H1 (cell line): ENCODE data around the gene HDDC3. TPM values are rescaled to one million over a fixed set of nuclear protein-coding genes. Genes with fewer than 3 reads are reported as not detected.
A peak's percentile ranks its signal among the peaks of the same experiment; 100 is the strongest.

Source experiments
- CTCF ChIA-PET: fragments of 300-600 bp; sonication (Branson Sonifier 250); formaldehyde crosslinking; loops from one replicate; lab custom pipeline; 2021; ENCODE audit not compliant: partially characterized antibody; lab: Charles Lee
- POLR2A ChIA-PET: fragments of 300-600 bp; sonication (Branson Sonifier 250); formaldehyde crosslinking; loops from one replicate; lab custom pipeline; 2021; ENCODE audit warnings: inconsistent platforms; ENCODE audit not compliant: partially characterized antibody; lab: Charles Lee
- DNase-seq, 2 experiments: peaks; one replicate each; pipeline versions ENCODE4 v3.0.0 to v3.0.0-alpha.2; 2010 to 2022; ENCODE audit warnings: low spot score in 2 of 2, low read depth in 1 of 2, mixed read lengths in 1 of 2
- FAIRE-seq: peaks from 2 replicates; lab custom pipeline; 2011; peaks lifted over from hg19 to GRCh38; lab: Jason Lieb, UNC
- H2AFZ ChIP-seq: 2 replicates; pipeline ENCODE4 v1.8.1; 2012; ENCODE audit warnings: low read length, inconsistent platforms
- H2AK5ac ChIP-seq: 2 replicates; pipeline ENCODE4 v1.6.1; 2013; ENCODE audit warnings: low read depth, low read length
- H2BK120ac ChIP-seq: replicated peaks from 2 replicates; pipeline ENCODE3; 2013; ENCODE audit warnings: low read depth, low read length, inconsistent platforms
- H2BK12ac ChIP-seq: 2 replicates; pipeline ENCODE4 v1.6.1; 2013; ENCODE audit warnings: low read depth, low read length
- H2BK15ac ChIP-seq: 2 replicates; pipeline ENCODE4 v1.6.1; 2013; ENCODE audit warnings: low read length
- H2BK20ac ChIP-seq: 2 replicates; pipeline ENCODE4 v1.6.1; 2013; ENCODE audit warnings: low read length
- H2BK5ac ChIP-seq: 2 replicates; pipeline ENCODE4 v1.6.1; 2013; ENCODE audit warnings: low read depth, low read length
- H3K14ac ChIP-seq: 2 replicates; pipeline ENCODE4 v1.6.1; 2013; ENCODE audit warnings: inconsistent platforms; ENCODE audit not compliant: insufficient read length
- H3K18ac ChIP-seq: 2 replicates; pipeline ENCODE4 v1.6.1; 2013; ENCODE audit warnings: low read length; ENCODE audit errors: extremely low read depth
- H3K23ac ChIP-seq: 2 replicates; pipeline ENCODE4 v1.6.1; 2013; ENCODE audit warnings: inconsistent platforms; ENCODE audit not compliant: insufficient read length
- H3K23me2 ChIP-seq: 2 replicates; pipeline ENCODE4 v1.6.1; 2013; ENCODE audit warnings: low read depth, low read length
- H3K27ac ChIP-seq: 2 replicates; pipeline ENCODE4 v1.6.1; 2011; ENCODE audit warnings: low read depth, low read length, inconsistent platforms
- H3K27me3 ChIP-seq, 4 experiments: replicated peaks in 1 of 4; 1 replicate in 1 of 4; 2 replicates in 3 of 4; pipeline versions ENCODE4 v1.6.1 to v1.8.1; 2011 to 2013; ENCODE audit warnings: low read length in 3 of 4, mild to moderate bottlenecking in 3 of 4, inconsistent platforms in 2 of 4, mixed read lengths in 2 of 4, moderate library complexity in 1 of 4; ENCODE audit not compliant: control insufficient read depth in 3 of 4, insufficient read depth in 3 of 4; ENCODE audit errors: extremely low read depth in 1 of 4
- H3K36me3 ChIP-seq, 4 experiments: 2 replicates each; pipeline versions ENCODE4 v1.6.1 to v1.8.1; 2011 to 2013; ENCODE audit warnings: mild to moderate bottlenecking in 4 of 4, low read length in 3 of 4, moderate library complexity in 2 of 4, control low read depth in 1 of 4, inconsistent platforms in 1 of 4; ENCODE audit not compliant: insufficient read depth in 4 of 4, control insufficient read depth in 2 of 4
- H3K4ac ChIP-seq: replicated peaks from 2 replicates; pipeline ENCODE3; 2013; ENCODE audit warnings: low read length, low read depth, mixed read lengths, inconsistent platforms; ENCODE audit not compliant: insufficient read length
- H3K4me1 ChIP-seq, 4 experiments: replicated peaks in 1 of 4; 1 replicate in 1 of 4; 2 replicates in 3 of 4; pipeline versions ENCODE4 v1.6.1 to v1.8.1; 2011 to 2013; ENCODE audit warnings: low read length in 3 of 4, inconsistent platforms in 2 of 4, mixed read lengths in 1 of 4; ENCODE audit not compliant: insufficient read depth in 4 of 4, control insufficient read depth in 3 of 4
- H3K4me2 ChIP-seq, 2 experiments: 2 replicates each; pipeline versions ENCODE4 v1.6.1 to v1.8.1; 2011 to 2013; ENCODE audit warnings: low read depth in 2 of 2, low read length in 2 of 2, control low read depth in 1 of 2, inconsistent platforms in 1 of 2, mild to moderate bottlenecking in 1 of 2; ENCODE audit not compliant: insufficient read depth in 1 of 2
- H3K4me3 ChIP-seq, 4 experiments: fragments of 200-600, 300-600 bp in 1 of 4; sonication (generic), shearing (Covaris generic), sonication (Bioruptor Twin) in 1 of 4; 2 replicates each; pipeline versions ENCODE4 v1.5.1 to v1.8.1; 2011 to 2016; ENCODE audit warnings: low read length in 4 of 4, low read depth in 3 of 4, control low read depth in 2 of 4, inconsistent platforms in 2 of 4, mild to moderate bottlenecking in 2 of 4, mixed read lengths in 1 of 4, moderate library complexity in 1 of 4; ENCODE audit not compliant: insufficient read depth in 2 of 4; ENCODE audit errors: extremely low read depth in 1 of 4
- H3K56ac ChIP-seq: replicated peaks from 2 replicates; pipeline ENCODE3; 2013; ENCODE audit warnings: low read depth, mild to moderate bottlenecking, mixed read lengths, low read length, inconsistent platforms; ENCODE audit not compliant: insufficient read length
- H3K79me1 ChIP-seq: 2 replicates; pipeline ENCODE4 v1.6.1; 2013; ENCODE audit warnings: low read depth, low read length, control low read depth
- H3K79me2 ChIP-seq, 2 experiments: 2 replicates each; pipeline versions ENCODE4 v1.6.1 to v1.8.1; 2012 to 2013; ENCODE audit warnings: low read length in 2 of 2, mild to moderate bottlenecking in 2 of 2, inconsistent platforms in 1 of 2; ENCODE audit not compliant: insufficient read depth in 2 of 2, control insufficient read depth in 1 of 2
- H3K9ac ChIP-seq, 4 experiments: replicated peaks in 1 of 4; 1 replicate in 1 of 4; 2 replicates in 3 of 4; pipeline versions ENCODE4 v1.6.1 to v1.8.1; 2011 to 2013; ENCODE audit warnings: low read depth in 3 of 4, low read length in 3 of 4, control low read depth in 2 of 4, mild to moderate bottlenecking in 2 of 4, moderate library complexity in 2 of 4, inconsistent platforms in 1 of 4; ENCODE audit errors: extremely low read depth in 1 of 4
- H3K9me3 ChIP-seq, 2 experiments: 2 replicates each; pipeline versions ENCODE4 v1.6.1 to v1.8.1; 2012 to 2013; ENCODE audit warnings: mild to moderate bottlenecking in 2 of 2, moderate library complexity in 2 of 2, control low read depth in 1 of 2, inconsistent platforms in 1 of 2, low read depth in 1 of 2, low read length in 1 of 2, mixed read lengths in 1 of 2; ENCODE audit not compliant: insufficient read depth in 2 of 2
- H4K20me1 ChIP-seq, 2 experiments: replicated peaks in 1 of 2; 2 replicates each; pipeline versions ENCODE3 to v1.8.1; 2011 to 2013; ENCODE audit warnings: inconsistent platforms in 2 of 2, low read length in 2 of 2, mild to moderate bottlenecking in 1 of 2; ENCODE audit not compliant: insufficient read depth in 2 of 2, control insufficient read depth in 1 of 2
- H4K5ac ChIP-seq: 2 replicates; pipeline ENCODE4 v1.6.1; 2013; ENCODE audit warnings: low read length, low read depth, mixed read lengths, inconsistent platforms; ENCODE audit not compliant: insufficient read length
- H4K8ac ChIP-seq: 2 replicates; pipeline ENCODE4 v1.8.0; 2013; ENCODE audit warnings: mild to moderate bottlenecking, moderate library complexity, low read length, inconsistent platforms; ENCODE audit not compliant: insufficient read depth; ENCODE audit errors: extremely low read depth
- H4K91ac ChIP-seq: replicated peaks from 2 replicates; pipeline ENCODE3; 2013; ENCODE audit warnings: low read length, mixed read lengths, inconsistent platforms; ENCODE audit not compliant: insufficient read length
- BACH1 ChIP-seq: IDR thresholded peaks from 2 replicates; pipeline ENCODE4 v1.6.1; 2012; ENCODE audit warnings: low read length, improper control_type of control experiment
- CBX8 ChIP-seq: fragments of 300-800, 300-1000 bp; sonication (generic); IDR thresholded peaks from 2 replicates; pipeline ENCODE4 v1.7.1; 2016; ENCODE audit warnings: low read depth, low read length, borderline replicate concordance
- JUN ChIP-seq: IDR thresholded peaks from 2 replicates; pipeline ENCODE4 v1.6.1; 2011; ENCODE audit warnings: low read depth, mild to moderate bottlenecking, improper control_type of control experiment, low read length
- NANOG ChIP-seq: IDR thresholded peaks from 2 replicates; pipeline ENCODE4 v1.6.1; 2011; ENCODE audit warnings: low read length, low read depth, mild to moderate bottlenecking, inconsistent platforms; ENCODE audit not compliant: insufficient read depth, poor library complexity, severe bottlenecking
- POLR2A ChIP-seq, 2 experiments: IDR thresholded peaks; 1 replicate in 1 of 2; 2 replicates in 1 of 2; pipeline ENCODE4 v1.6.1; 2011; ENCODE audit warnings: low read depth in 2 of 2, low read length in 2 of 2, mild to moderate bottlenecking in 2 of 2; ENCODE audit errors: control extremely low read depth in 1 of 2
- RXRA ChIP-seq: IDR thresholded peaks from 2 replicates; pipeline ENCODE4 v1.6.1; 2011; ENCODE audit warnings: low read depth, mild to moderate bottlenecking, low read length, moderate library complexity; ENCODE audit not compliant: insufficient read depth
- SAP30 ChIP-seq: fragments of 300-600 bp; sonication (generic); IDR thresholded peaks from 2 replicates; pipeline ENCODE4 v1.7.1; 2012; ENCODE audit warnings: low read length, moderate library complexity, mild to moderate bottlenecking, inconsistent platforms; ENCODE audit not compliant: insufficient read depth, insufficient replicate concordance
- SIN3A ChIP-seq, 2 experiments: IDR thresholded peaks in 1 of 2; conservative IDR thresholded peaks in 1 of 2; 2 replicates each; pipeline ENCODE4 v1.6.1; 2011 to 2012; ENCODE audit warnings: low read length in 2 of 2, improper control_type of control experiment in 1 of 2, low read depth in 1 of 2, mild to moderate bottlenecking in 1 of 2
- WGBS, 2 experiments: shearing (Covaris generic) in 1 of 2; methylation state at CpG; one replicate each; pipeline versions ENCODE4 v1.1.6 to v1.1.7; 2013 to 2015; ENCODE audit warnings: low lambda C conversion rate in 2 of 2, mixed read lengths in 2 of 2, inconsistent platforms in 1 of 2, low coverage in 1 of 2, missing lambda C conversion rate in 1 of 2; ENCODE audit not compliant: insufficient replicate concordance in 2 of 2, insufficient coverage in 1 of 2, insufficient read length in 1 of 2; ENCODE audit errors: extremely low coverage in 1 of 2, missing lambda C conversion rate in 1 of 2; 5-methylcytosine and 5-hydroxymethylcytosine counted together
- polyA plus RNA-seq, 7 experiments: library from polyadenylated mRNA; depleted of rRNA in 3 of 7; stranded (reverse) in 5 of 7; unstranded in 2 of 7; fragments of >200 nt in 5 of 7; fragments of 200-250 nt in 2 of 7; gene quantifications; 1 replicate in 5 of 7; 2 replicates in 1 of 7; 4 replicates in 1 of 7; pipeline versions ENCODE4 v1.2.1 to v1.2.3, GENCODE V29; 2011 to 2013; ENCODE audit warnings: missing spikeins in 2 of 7, mixed read lengths in 2 of 7
- total RNA-seq: library from RNA; stranded (reverse); fragmentation: NEBNext Ultra II Directional; extraction: Animal tissue kit (Norgen Biotek cat#: 25700); gene quantifications from 2 replicates; pipeline ENCODE4 v1.2.1, GENCODE V29; 2021
- TF ChIP-seq, protein P1 (sequence below): IDR thresholded peaks from 2 replicates; pipeline ENCODE4 v1.6.1; 2011; ENCODE audit warnings: low read length, improper control_type of control experiment

HDDC3 gene
- total and polyA plus RNA-seq, 2 of the 8 experiments (the other 6 are each of a cell fraction or from before 2014, with no cell fraction given), result 16.3 to 16.5 TPM

DNA sequence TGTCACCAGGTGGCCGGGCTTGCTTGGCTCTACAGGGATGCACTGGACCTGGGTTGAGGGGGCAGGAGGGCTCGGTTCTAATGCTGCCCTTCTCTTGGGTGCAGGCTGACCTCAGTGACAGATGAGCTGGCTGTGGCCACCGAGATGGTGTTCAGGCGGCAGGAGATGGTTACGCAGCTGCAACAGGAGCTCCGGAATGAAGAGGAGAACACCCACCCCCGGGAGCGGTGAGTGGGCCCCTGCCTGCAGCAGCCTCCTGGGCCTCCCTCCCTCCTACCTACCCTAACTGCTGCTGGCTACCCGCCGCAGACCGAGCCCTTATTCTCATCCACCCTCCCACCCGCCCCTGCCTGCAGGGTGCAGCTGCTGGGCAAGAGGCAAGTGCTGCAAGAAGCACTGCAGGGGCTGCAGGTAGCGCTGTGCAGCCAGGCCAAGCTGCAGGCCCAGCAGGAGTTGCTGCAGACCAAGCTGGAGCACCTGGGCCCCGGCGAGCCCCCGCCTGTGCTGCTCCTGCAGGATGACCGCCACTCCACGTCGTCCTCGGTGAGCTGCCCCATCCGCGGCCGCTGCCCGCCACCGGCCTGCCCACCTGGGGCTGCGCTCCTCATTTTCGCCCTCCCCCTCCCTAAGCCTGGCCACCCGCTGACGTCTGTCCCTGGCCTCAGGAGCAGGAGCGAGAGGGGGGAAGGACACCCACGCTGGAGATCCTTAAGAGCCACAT is 42.5 kb downstream of the HDDC3 start:
- no peak overlapping the region for H3K23ac ChIP-seq
- H3K4ac ChIP-seq, result no peak overlapping the region
- H4K20me1 ChIP-seq, result peaks cover 0 to 3% of the 10 kb centered on the region in 2 experiments
- no peak for DNase-seq
- no peak overlapping the region for H3K18ac ChIP-seq
- TF ChIP-seq CBX8 (no peak), SIN3A (conservative IDR thresholded peaks at IDR 0.05 in 1 of 2, IDR thresholded peaks at IDR 0.05 in 1 of 2; ENCODE audit: low read depth in 1 of 2, low read length in 2 of 2) (no peak), NANOG (no peak), RXRA (no peak), POLR2A (IDR thresholded peaks at IDR 0.05; ENCODE audit: control extremely low read depth in 1 of 2, low read depth in 2 of 2, low read length in 2 of 2) (no peak), JUN (no peak), SAP30 (no peak), BACH1 (no peak)
- TF ChIP-seq, protein P1, sequence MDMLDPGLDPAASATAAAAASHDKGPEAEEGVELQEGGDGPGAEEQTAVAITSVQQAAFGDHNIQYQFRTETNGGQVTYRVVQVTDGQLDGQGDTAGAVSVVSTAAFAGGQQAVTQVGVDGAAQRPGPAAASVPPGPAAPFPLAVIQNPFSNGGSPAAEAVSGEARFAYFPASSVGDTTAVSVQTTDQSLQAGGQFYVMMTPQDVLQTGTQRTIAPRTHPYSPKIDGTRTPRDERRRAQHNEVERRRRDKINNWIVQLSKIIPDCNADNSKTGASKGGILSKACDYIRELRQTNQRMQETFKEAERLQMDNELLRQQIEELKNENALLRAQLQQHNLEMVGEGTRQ, result no peak
- no peaks in the 10 kb centered on the region for H3K23me2 ChIP-seq
- H3K79me1 ChIP-seq, result no peaks in the 10 kb centered on the region
- FAIRE-seq, result no peak
- no peaks in the 10 kb centered on the region for H3K79me2 ChIP-seq
- no peak overlapping the region for H2BK20ac ChIP-seq
- no peak overlapping the region for H2AFZ ChIP-seq
- no peak overlapping the region for H2BK120ac ChIP-seq
- no peaks in the 10 kb centered on the region for H3K27me3 ChIP-seq
- CTCF ChIA-PET, result interaction anchor here (0.5 to 2.6 kb wide), 12 partner anchors 7 to 607 kb away, joined by 3 to 13 read pairs (median 4); partner anchors contain the start of genes HDDC3 and UNC45A
- no peaks in the 10 kb centered on the region for H3K9me3 ChIP-seq
- H4K91ac ChIP-seq, result no peak overlapping the region
- H4K8ac ChIP-seq, result peak overlapping the region; percentile 2; the same call in 1 of the 2 replicates
- H3K4me3 ChIP-seq, result no peak overlapping the region
- H2BK12ac ChIP-seq, result no peak overlapping the region
- H3K36me3 ChIP-seq, result peaks cover 0 to 2% (median 0%) of the 10 kb centered on the region in 4 experiments; a peak in 2 of 8 replicates
- H3K56ac ChIP-seq, result no peak overlapping the region
- no peak overlapping the region for H3K27ac ChIP-seq
- POLR2A ChIA-PET, result interaction anchor here (1.1 to 1.2 kb wide), 2 partner anchors 14 to 225 kb away, joined by 3 read pairs; no protein-coding TSS in a partner anchor
- no peak overlapping the region for H3K14ac ChIP-seq
- H3K4me1 ChIP-seq, result peaks cover 0 to 7% (median 4%) of the 10 kb centered on the region in 4 experiments; a peak in 4 of 7 replicates
- 83% methylated on average over 25 of the region's 31 CpGs; no CpG with 5 or more reads in 1 of the 2 experiments for WGBS, 2 experiments
- no peak overlapping the region for H2BK15ac ChIP-seq
- no peak overlapping the region for H3K4me2 ChIP-seq
- no peak overlapping the region for H2BK5ac ChIP-seq
- H2AK5ac ChIP-seq, result no peak overlapping the region
- H3K9ac ChIP-seq, result no peak overlapping the region
- no peak overlapping the region for H4K5ac ChIP-seq
